DMS153 treated with DMSO at 0.1 percent for 48 hours (cell line): ENCODE results near the gene NDRG4.

Source experiments
- DNase-seq: peaks from one replicate; lab custom pipeline; 2025; ENCODE audit not compliant: unreplicated experiment; lab: John Stamatoyannopoulos, UW

NDRG4 gene

DNA sequence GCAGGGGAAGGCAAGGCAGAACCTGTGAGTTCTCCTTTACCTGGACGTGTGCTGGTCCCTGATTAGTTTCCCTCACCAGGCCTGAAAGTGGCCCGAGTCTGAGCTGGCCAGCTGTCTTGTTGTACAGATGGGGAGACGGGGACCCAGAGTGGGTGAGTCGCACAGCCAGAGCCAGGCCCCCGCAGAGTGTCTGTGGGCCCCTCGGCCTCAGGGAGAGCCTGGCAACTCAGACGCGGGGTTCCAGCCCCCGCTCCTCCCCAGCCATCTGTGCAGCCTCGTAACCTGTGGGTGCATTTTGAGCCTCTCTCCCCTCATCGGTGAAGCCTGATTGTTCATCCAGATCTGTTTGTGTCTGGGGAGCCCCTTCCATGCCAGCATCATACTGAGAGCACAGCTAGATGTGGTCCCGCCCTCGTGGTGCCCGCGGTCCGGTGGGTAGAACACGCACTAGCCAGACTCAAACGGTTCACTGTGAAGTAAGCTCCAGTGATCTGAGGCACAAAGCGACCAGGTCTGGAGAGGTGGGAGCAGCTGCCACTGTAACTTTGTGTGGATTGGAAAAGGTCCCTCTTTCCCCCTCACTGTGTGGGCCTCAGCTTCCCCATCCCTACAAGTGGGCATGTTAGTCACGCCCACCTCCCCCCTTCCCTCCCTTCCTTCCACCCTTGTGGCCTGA lies 6.0 kb upstream of the NDRG4 start:
- DNase-seq, result no peak

DNA sequence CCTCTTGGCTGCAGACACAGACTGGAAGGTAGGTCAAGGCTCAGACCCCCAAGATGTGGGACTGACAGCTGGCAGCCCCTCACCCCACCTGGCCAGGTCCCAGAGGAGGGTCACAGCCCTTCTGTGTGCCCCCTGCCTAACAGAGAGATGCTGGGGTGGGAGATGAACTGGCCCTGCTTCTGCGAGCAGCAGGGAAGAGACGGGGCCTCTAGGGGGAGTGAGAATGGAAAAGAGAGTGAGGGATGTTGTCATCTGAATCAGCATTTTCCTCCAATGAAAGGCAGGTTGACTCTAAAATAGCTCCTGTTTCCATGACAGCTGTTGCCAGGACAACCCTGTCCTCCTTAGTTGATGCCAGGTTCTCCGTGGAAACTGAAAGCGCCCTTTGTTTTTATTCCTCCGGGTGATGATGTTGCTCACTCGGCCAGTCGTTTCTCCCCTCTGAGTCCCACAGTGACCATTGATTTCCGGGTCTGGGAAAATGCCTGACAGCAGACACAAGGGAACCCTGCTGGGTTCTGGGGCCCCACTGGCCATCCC lies 4.9 kb upstream of the NDRG4 start:
- peak; percentile 41 for DNase-seq

DNA sequence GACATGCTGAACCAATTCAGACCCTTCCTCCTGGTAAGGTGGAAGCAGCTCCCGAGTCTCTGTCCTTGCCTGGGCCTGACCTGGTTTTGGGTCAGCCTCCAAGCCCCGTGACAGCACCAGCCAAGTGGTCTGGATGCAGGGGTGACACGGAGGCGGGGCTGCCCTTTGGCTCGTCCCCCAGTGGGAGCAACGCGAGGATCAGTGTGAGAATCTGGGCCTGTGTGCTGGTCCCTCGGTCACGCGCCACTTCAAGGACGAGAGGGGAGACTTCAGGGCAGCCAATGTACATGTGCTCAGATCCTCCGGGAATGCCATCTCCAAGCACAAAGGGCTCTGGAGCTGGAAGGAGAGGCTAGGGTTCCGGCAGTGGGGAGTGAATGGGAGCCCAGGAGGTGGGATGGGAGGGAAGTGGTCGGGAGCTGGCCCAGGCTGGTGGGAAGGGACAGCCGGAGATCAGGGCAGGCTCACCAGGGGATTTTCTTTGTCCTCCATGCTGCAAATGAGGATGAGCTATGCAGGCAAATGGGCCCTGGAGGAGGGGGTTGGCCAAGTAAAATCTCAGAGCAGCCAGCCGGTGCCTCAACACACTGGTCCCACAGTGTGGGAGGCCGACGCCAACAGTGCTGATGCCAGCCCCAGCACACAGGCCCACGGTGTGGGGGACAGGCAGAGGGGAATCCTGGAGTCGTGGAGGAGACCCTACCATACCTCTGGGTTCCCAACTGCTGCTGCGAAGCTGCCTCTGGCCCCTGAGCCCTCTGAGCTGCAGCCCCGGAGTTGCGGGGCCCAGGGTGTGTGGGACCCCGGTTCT lies 4.2 kb upstream of the NDRG4 start:
- no peak for DNase-seq

DNA sequence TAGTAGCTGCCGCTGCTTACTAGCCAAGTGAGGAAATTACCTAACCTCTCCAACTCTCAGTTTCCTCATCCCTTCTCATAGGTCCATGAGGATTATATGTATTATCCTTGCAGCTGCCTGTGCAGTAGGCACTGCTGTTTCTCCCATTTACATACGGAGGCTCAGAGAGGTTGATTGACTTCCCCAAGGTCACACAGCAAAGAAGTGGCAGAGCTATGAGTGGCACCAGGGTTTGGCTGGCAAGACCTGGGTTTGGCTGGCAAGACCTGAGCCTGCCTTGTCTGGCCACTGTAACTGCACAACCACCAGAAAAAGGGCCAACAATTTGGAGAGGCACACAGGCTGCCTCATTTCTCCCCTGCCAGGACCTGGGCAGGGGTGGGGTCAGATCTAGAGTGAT lies 2.5 kb upstream of the NDRG4 start:
- no peak for DNase-seq

DNA sequence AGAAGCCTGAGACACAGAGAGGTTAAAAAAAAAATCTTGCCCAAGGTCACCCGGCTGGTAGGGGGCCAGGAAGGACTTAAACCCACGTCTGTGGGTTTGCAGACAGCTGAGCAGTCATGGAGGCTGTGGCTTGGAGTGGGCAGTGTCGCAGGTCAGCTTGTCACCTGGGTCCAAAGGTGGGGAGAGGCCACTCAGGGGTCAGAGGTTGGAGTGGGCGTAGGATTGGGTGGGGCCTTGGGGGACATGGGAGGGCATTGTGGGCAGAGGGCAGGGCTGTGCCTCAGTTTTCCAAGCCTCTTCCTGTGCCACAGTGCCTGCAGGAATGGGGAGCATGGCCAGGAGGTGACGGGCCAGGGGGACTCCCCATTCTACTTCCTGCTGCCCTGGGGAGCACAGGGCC lies 2.0 kb upstream of the NDRG4 start:
- DNase-seq, result no peak

DNA sequence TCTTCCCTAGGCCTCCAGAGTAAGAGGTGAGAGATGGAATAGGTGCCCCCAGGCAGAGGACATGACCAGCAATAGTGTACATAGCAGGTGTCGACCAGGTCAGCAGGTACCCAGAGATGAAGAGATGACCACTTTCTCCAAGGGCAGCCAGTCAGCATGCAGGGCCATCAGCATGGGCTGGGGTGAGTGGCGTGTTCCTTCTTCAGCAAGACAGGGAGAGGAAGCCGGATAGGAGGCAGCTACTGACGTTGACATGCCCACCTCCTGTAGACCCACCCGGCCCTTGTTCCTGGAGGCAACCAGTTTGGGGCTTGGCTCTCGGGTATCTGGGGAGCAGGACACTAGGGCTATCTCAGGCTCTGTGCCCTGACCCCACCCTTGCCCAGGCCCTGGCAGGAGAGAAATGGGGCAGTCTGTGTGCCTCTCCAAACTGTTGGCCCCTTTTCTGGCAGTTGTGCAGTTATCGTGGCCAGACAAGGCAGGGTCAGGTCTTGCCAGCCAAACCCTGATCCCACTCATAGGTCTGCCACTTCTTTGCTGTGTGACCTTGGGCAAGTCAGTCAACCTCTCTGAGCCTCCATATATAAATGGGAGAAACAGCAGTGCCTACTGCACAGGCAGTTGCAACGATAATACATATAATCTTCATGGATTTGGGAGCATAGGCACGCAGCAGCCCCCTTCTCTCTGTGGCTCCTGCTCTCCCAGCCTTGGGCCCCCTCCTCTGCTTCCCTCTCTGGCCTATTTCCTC lies 1.4 kb upstream of the NDRG4 start:
- no peak for DNase-seq

DNA sequence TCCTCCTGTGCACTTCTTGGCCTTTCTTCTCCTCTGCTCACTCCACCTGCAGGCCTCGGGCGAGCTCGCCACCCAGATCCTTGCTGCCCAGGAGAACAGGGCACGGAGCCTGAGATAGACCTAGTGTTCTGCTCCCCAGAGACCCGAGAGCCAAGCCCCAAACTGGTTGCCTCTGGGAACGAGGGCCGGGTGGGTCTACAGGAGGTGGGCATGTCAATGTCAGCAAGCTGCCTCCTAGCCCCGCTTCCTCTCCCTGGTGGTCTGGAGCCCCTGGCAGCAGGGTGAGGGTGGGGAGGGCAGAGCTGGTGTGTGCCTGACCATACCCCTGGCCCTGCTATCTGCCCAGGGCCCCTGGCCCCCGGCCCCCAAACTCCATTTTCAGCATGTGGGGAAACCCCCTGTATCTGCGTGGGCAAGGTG lies 841 bp upstream of the NDRG4 start:
- DNase-seq, result no peak

DNA sequence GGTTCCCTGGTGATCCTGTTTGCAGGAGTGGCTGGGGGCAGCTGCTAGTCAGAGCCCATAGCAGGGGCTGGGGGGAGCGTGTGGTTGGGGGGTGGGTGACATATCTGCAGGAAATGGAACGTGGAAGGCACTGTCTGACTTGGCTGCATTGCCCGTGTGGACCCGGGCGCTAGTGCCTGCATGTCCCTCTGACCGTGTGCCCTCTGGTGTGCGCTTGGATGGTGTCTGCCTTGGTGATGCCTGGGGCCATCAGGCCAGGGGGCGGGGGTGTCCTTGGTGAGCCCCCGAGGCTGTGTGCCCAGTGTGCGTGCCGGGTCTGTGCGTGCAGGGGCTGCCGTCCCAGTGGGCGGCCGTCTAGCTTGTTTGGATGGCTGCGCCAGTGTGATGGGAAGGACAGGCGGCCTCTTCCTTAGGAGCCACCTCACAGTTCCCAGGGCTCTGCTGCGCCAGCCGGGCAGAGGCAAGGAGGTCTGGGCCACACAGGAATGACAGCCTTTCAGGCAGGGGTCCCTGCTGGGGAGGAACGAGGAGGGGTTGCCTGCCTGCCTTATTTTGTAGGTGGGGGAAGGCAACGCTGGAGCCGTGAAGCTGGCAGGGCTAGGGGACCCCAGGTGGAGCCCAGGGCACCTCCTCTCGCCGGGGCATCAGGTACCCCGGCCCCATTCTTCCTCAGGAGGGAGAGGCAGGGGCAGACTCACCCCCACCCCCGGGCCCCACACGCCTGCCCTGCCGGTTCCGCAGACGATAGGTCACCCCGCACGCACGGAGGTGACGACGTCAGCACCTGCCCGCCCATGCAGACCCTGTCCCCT lies 693 bp downstream of the NDRG4 start:
- no peak for DNase-seq

DNA sequence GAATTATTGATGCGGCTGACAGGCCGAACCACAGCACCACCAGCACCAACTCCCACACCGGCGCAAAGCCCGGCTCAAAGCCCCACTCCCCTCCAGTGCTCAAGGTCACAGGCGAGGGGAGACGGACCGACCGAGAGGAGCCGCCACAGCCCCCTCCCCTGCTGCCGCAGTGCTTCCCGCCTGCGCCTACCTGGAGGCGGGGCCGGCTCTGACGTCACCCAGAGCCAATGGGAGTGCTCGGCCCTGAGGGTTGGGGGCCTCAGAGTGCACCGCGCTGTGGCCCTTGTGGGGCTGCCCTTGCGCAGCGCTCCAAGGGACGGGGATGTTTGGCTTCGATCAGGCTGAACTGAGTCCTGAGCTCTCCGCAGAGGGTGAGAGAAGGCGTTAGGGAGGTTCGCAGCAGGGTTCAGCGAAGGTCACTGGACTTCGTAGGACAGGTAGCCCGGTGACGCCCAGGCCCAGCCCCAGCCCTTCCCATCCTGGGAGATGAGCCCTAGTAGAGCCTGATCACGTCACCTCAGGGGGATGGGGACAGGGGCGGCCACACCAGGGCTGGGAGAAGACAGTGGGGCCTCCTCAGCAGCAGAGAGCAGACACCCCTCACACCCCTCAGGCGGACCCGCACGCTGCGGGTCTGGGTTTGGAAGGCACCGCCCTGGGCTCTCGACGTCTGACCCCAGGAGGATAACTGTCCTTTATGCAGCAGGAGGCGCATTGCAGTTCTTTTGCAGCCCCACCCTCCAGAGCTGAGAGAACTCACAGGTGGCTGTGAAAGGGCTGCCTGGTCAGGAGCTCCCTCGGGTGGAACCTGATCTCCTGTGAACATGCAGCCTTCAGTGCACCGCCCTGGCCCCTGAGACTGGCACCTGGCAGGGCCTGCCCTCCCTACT lies 1.5 kb downstream of the NDRG4 start:
- DNase-seq, result no peak

DNA sequence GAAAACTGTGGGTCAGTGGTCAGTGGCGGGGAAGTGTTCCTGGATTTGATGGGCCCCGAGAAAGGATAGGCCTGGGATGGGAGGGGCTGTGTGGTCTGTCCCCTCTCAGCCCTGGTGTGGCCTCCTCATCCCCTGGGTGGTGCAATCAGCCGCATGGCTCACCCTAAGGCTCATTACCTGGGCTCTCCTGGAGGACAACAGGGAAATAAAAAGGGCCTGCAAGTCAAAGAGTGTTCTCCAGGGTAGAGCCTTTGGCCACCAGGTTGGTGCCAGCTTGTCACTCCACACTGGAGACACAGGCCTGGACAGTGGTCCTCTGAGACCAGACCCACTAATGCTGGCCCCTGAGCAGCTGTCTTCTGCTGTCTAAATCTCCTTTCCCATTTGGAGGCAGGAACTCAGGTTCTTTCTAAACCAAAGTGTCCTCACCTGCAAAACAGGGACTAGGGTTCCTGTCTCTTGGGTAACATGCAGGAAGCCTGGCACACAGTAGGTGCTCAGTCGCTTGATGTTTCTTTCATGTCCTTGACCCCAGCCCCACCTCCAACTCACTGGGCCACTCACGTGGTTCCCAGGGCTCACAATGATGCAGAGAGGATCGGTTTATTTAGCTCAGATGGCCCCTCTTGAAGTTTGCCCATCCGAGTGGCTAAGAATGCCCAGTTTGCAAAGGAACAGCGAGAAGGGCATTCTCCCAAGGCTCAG lies 2.4 kb downstream of the NDRG4 start:
- DNase-seq, result no peak

DNA sequence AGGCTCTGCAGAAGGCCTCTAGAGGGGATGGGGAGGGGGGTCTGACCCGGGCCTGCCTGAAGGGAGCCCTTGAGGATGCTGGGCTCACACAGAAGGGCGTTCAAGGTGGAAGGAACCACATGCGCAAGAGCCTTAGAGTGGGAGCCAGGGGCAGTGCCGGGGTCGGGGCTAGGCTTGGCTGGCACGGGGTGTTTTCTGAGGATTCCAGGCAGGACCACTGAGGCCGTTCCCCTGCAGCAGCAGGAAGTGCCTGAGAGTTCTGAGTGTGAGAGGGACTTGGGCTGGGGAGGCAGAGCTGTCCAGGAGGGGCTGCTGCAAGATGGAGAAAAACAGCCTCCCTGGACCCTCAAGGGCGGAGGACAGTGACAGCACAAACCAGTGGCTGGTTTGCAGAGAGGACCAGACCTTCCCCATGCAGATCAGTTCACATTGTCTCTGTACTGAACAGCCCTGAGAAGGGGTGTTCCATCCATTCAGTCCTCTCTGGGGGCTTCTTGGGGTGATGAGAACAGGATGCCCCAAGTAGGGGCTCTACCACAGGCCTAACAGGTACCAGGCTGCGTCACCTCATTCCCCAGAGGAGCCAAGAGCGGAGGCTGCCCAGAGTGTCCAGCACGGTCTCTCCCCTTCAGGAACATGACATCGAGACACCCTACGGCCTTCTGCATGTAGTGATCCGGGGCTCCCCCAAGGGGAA lies 3.4 kb downstream of the NDRG4 start:
- DNase-seq, result no peak

DNA sequence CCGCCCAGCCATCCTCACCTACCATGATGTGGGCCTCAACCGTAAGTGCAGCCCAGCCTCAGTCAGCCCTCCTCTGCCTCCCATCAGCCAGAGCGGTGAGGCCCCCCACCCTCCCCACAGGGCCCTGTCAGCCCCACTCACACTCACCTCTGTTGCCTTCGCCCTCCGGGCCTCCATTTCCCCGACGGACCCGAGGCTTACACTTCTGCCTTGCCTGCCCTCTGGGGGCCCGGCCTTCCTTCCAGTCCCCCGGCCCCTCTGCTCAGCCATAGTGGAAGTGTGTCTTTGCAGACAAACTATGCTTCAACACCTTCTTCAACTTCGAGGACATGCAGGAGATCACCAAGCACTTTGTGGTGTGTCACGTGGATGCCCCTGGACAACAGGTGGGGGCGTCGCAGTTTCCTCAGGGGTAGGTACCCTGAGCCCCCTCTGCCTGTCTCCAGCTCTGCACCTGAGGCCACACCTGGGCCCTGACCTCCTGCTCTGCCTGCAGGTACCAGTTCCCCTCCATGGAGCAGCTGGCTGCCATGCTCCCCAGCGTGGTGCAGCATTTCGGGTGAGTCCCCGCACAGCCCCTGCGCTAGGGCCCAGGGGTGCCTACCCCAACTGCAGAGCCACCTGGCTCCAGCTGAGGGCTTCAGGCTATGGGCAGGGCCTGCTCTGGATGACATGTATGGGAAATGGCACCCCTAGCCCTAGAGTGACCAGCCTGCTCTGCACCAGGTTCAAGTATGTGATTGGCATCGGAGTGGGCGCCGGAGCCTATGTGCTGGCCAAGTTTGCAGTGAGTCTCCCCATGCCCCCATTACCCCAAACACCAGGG lies 4.1 kb downstream of the NDRG4 start:
- no peak for DNase-seq

DNA sequence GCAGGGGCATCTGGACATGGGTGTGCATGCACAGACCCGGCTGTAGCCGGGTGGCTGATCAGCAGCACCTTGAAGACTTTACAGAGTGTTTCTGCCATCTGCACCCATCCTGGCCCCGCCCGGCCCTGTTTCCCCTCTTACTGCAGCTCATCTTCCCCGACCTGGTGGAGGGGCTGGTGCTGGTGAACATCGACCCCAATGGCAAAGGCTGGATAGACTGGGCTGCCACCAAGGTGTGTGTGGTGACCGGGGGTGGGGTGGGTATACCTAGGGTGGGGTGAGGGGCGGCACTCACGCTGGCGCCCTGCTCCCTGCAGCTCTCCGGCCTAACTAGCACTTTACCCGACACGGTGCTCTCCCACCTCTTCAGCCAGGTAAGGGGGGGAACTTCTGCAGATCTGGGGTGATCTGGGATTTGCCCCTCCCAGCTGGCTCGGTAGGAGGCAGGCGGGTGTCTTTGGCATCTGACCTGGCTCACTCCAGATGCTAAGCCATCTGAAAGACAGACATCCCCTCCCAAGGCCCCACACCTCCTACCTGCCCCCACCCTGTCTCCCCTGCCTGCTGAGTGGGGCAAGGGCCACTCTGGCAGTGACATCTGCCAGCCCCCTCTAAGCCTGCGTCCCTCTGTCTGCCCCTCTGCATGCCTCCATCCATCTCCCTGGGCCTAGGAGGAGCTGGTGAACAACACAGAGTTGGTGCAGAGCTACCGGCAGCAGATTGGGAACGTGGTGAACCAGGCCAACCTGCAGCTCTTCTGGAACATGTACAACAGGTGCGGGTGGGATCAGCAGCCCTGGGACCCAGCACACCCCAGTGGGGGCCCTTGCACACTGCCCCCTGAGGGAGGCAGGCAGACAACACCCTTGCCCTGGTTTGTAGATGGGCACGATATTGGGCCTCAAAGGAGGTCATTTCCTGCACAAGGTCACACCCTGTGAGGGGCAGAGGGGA lies 6.6 kb downstream of the NDRG4 start:
- no peak for DNase-seq

DNA sequence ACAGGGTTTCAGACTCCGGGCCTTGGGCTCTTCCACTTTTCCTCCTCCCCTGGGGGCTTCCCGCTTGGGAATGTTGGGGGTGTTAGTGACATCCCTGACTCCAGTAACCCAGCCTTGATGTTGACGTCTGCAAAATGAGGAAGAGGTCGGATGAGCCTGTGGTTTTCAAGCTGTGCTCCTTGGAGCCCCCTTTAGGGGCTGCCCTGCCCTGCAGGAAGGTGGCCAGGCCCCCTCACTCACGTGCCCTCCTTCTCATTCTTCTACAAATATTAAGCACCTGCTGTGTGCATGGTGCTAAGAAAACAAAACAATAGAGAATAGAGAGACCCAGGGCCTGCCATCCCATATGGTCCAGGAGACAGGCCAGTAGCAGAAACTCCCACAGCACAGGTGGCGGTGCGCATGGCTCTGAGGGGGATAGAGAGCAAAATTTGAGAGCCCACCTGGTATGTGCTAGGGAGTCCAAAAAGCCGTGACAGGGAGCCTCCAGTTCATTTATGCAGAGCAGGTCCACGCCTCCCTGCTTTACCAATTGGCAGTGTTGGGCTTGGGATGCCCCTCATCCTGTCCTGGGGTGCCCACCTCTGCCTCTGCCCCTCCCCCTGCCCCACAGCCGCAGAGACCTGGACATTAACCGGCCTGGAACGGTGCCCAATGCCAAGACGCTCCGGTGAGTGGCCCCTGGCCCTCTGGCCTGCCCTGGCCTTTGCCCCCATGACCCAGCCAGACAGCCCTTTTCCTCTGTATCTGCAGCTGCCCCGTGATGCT lies 7.4 kb downstream of the NDRG4 start:
- no peak for DNase-seq

DNA sequence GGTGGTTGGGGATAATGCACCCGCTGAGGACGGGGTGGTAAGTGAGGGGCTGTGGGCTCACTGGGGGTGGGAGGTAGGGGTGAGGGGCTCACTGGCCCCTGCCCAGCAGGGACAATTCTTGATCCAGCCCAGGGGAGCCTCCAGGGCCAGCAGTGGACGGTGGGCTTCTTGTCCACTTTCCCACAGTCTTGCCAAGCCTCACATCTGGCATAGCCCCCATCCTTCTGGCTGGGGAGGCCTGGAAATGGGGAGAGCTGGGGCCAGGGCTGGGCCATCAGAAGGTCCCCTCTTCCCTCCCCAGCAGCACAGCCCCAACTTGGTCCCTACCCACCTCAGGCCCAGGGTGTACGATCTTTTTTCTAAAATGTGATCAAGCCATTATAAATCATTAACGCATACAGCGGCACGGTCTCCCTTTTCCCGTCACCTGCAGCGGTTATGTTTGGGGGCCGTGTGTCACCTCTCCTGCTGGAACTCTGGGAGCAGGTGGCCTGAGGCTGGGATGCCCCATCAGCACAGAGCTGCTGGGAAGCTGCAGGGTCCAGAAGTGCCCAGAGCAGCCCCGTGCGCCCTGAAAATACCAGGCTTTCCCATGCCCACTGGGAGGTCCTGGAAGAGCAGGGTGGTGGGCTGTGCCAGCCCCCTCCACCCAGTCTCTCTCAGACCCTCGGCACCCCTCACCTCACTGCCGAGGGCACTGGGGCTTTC lies 8.2 kb downstream of the NDRG4 start:
- DNase-seq, result no peak
